ENCODE data around the gene KCNIP1.
A peak's percentile ranks its signal among the peaks of the same experiment; 100 is the strongest.

The KCNIP1 gene

GRCh38 chr5:170640731-170641588, 137.1 kb downstream of the KCNIP1 start:
- no peak for DNase-seq (ENCODE audit: low read depth in 3 of 3, low spot score in 1 of 3)

GRCh38 chr5:170641589-170642031, 137.8 kb downstream of the KCNIP1 start:
- DNase-seq (ENCODE audit: low read depth in 3 of 3, low spot score in 1 of 3) = no peak

- no peak for DNase-seq (ENCODE audit: low read depth in 3 of 3, low spot score in 1 of 3)
These were observed 138.4 kb downstream of the KCNIP1 start for GRCh38 chr5:170642066-170642735.

- DNase-seq (ENCODE audit: low read depth in 3 of 3, low spot score in 1 of 3) = no peak
These were observed 139.1 kb downstream of the KCNIP1 start for GRCh38 chr5:170642776-170643436.

GRCh38 chr5:170643591-170643990, 139.8 kb downstream of the KCNIP1 start:
- DNase-seq (ENCODE audit: low read depth in 3 of 3, low spot score in 1 of 3) = no peak

GRCh38 chr5:170644501-170644900, 140.7 kb downstream of the KCNIP1 start:
- no peak for DNase-seq (ENCODE audit: low read depth in 3 of 3, low spot score in 1 of 3)

GRCh38 chr5:170648541-170648940, 144.7 kb downstream of the KCNIP1 start:
- DNase-seq (ENCODE audit: low read depth in 3 of 3, low spot score in 1 of 3) = no peak

- no peak for DNase-seq (ENCODE audit: low read depth in 3 of 3, low spot score in 1 of 3)
These were observed 147.0 kb downstream of the KCNIP1 start for GRCh38 chr5:170650850-170651249.

- DNase-seq (ENCODE audit: low read depth in 3 of 3, low spot score in 1 of 3) = no peak
These were observed 147.9 kb downstream of the KCNIP1 start for GRCh38 chr5:170651604-170652277.

GRCh38 chr5:170655476-170655875, 151.7 kb downstream of the KCNIP1 start:
- no peak for DNase-seq (ENCODE audit: low read depth in 3 of 3, low spot score in 1 of 3)

- no peak for DNase-seq (ENCODE audit: low read depth in 3 of 3, low spot score in 1 of 3)
These were observed 152.1 kb downstream of the KCNIP1 start for GRCh38 chr5:170655920-170656319.

GRCh38 chr5:170656346-170656745, 152.5 kb downstream of the KCNIP1 start:
- no peak for DNase-seq (ENCODE audit: low read depth in 3 of 3, low spot score in 1 of 3)

- no peak for DNase-seq (ENCODE audit: low read depth in 3 of 3, low spot score in 1 of 3)
These were observed 156.7 kb downstream of the KCNIP1 start for GRCh38 chr5:170660531-170660930.

GRCh38 chr5:170662966-170663365, 159.1 kb downstream of the KCNIP1 start:
- no peak for DNase-seq (ENCODE audit: low read depth in 3 of 3, low spot score in 1 of 3)

- no peak for DNase-seq (ENCODE audit: low read depth in 3 of 3, low spot score in 1 of 3)
These were observed 175.0 kb downstream of the KCNIP1 start for GRCh38 chr5:170678811-170679210.

- DNase-seq (ENCODE audit: low read depth in 3 of 3, low spot score in 1 of 3) = peak in 1 of 3 donors; percentile 5
These were observed 177.2 kb downstream of the KCNIP1 start for GRCh38 chr5:170681013-170681433.

- no peak for DNase-seq (ENCODE audit: low read depth in 3 of 3, low spot score in 1 of 3)
These were observed 187.8 kb downstream of the KCNIP1 start for GRCh38 chr5:170691657-170692056.

- no peak for DNase-seq (ENCODE audit: low read depth in 3 of 3, low spot score in 1 of 3)
These were observed 189.9 kb downstream of the KCNIP1 start for GRCh38 chr5:170693701-170694100.

GRCh38 chr5:170694911-170695310, 191.1 kb downstream of the KCNIP1 start:
- no peak for DNase-seq (ENCODE audit: low read depth in 3 of 3, low spot score in 1 of 3)

- no peak for DNase-seq (ENCODE audit: low read depth in 3 of 3, low spot score in 1 of 3)
These were observed 193.2 kb downstream of the KCNIP1 start for GRCh38 chr5:170697031-170697430.

GRCh38 chr5:170700503-170700902, 196.7 kb downstream of the KCNIP1 start:
- DNase-seq (ENCODE audit: low read depth in 3 of 3, low spot score in 1 of 3) = no peak

Data from stimulated activated CD4-positive, alpha-beta T cell treated with anti-CD3 and anti-CD28 coated beads, TNF-alpha, amount 100 ng/mL, for 1 hour (primary cell).